Measurements from ENCODE around the gene WDR1.

The WDR1 gene

DNA sequence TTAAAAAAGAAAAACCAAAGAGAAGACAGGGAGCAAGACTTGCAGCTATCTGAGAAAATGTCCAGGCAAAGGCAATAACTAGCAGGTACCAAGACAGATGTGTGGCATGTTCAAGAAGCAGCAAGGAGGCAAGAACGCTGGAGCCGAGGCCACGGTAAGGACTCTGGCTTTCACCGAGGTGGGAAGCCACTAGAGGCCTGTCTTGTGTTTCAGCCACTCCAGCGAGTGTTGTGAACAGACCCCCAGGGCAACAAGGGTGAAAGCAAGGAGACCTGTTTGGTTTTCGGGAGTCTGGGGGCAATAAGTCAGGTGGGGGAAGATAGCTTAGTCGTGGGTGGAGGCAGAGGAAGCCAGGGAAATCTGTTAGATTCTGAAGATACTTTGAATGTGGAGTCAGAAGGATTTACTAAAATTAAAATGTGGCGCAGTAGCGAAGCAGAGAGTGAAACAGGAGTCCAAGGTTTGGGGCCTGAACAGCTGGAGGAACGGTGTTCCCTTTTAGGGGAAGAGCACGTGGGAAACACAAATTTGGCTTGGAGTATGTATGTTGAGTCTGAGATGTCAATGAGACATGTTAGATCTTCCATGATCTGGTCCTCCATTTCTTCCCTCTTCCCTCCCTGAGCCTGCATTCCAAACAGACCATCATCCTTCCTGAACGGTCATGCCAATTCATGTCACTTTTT lies 3.1 kb downstream of the WDR1 start:
- FAIRE-seq = no peak

DNA sequence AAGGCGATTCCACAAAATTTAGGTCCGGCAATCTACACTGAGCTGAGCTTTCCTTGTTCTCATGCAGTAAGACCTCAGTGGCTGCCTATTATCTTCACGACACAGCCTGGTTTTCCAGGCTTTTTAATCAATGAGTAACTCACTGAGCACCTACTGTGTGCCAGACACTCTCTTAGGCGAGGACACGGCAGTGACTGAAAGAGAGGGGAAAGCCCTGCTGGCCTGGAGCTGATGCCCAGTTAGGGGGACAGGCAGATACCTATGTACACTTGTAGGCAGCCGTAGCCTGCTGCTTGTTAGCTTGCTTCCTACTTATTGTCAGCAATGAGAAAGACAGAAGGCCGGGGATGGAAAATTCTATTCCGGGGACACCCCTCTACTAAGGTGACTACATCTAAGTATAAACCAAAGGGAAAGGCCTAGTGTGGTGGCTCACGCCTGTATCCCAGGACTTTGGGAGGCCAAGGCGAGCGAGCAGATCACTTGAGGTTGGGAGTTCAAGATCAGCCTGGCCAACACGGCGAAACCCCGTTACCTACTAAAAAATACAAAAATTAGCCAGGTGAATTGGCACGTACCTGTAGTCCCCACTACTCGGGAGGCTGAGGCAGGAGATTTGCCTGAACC lies 3.8 kb downstream of the WDR1 start:
- no peak for FAIRE-seq

DNA sequence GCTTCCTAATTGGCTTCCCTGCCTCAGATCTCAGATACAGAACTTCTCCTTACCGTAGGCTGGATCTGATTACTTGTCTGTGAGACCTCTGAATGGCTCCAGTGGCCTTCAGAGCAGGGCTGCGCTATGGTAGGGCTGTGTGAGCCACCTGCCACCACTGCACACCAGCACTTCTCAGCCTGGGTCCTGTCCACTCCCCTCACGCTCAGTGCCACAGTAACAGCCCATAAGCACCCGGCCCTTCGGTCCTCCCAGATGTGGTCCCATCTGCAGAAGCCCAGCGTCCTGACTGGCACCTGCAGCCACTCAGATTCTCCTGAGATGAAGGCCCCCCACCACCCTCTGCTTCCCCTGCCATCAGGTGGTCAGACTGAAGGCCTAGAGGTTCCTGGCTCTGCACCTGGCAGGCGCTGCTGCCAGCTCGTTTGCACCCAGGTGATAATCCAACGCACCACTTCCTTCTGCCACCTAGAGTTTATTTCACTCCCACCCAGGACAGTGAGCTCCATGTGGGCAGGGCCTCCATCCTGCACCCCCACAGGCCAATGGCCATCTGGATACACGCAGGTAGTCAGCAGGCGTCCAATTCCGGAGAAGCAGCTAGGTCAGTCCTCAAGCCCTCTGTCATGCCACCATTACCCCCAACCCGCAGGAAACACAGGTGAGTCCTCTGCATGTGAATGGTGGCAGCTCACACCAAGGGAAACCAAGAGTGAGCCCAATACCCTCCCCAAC lies 5.4 kb downstream of the WDR1 start:
- no peak for FAIRE-seq

- no peak for FAIRE-seq
Observed at GRCh38 chr4:10109995-10110670, 6.5 kb downstream of the WDR1 start.

GRCh38 chr4:10108818-10109783 lies 7.5 kb downstream of the WDR1 start:
- no peak for FAIRE-seq

- no peak for FAIRE-seq
Observed at GRCh38 chr4:10108391-10108790, 8.2 kb downstream of the WDR1 start.

- FAIRE-seq = no peak
Observed at GRCh38 chr4:10107111-10108091, 9.2 kb downstream of the WDR1 start.

DNA sequence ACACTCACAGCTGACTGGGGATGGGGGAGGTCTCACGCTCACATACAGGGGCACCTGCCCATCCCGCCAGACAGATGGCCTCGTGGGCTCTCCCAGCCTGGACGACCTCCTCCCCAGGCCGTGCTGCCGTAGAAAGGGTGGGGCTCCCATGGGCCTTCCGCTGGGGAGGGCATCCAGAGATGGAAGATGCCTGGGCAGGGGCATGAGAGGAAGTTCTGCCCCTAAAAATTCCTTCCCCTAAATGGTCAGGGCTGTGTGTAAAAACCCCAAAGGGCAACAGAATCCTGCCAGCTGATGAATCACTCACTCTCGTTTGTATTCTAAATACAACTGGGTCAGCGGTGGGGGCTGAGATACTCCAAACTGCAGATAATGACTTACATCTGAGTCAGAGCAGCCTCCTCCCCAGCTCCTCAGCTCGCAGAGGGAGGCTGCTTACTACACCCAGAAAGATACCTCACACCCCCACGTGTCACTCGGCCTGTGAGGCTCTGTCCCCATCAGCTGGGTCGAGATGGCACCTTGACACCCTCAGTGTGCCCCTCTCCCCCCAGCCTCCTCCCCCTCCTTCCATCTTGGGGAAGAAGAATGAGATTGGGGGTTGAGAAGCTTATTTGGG lies 10.1 kb downstream of the WDR1 start:
- FAIRE-seq = no peak

DNA sequence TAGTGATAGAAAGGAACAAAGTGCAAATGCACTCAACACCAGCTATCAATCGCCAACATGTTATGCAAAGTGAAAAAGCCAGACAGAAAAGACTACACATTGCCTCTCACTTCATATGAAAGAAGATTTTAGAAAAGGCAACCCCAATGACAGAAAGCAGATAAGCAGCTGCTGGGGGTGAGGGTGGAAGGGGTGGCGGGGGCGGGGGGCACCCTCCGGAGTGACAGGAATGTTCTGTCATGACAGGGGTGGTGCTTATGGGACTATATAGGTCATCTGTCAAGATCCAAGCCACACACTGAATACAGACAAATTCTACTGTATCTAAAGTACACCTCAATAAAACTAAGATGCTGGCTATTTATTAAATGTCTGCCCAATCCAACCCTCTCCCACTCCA lies 10.7 kb downstream of the WDR1 start:
- FAIRE-seq = no peak

GRCh38 chr4:10105421-10105820 lies 11.2 kb downstream of the WDR1 start:
- no peak for FAIRE-seq

- no peak for FAIRE-seq
Observed at GRCh38 chr4:10104991-10105276, 11.7 kb downstream of the WDR1 start.

GRCh38 chr4:10104211-10104990 lies 12.2 kb downstream of the WDR1 start:
- FAIRE-seq = no peak

DNA sequence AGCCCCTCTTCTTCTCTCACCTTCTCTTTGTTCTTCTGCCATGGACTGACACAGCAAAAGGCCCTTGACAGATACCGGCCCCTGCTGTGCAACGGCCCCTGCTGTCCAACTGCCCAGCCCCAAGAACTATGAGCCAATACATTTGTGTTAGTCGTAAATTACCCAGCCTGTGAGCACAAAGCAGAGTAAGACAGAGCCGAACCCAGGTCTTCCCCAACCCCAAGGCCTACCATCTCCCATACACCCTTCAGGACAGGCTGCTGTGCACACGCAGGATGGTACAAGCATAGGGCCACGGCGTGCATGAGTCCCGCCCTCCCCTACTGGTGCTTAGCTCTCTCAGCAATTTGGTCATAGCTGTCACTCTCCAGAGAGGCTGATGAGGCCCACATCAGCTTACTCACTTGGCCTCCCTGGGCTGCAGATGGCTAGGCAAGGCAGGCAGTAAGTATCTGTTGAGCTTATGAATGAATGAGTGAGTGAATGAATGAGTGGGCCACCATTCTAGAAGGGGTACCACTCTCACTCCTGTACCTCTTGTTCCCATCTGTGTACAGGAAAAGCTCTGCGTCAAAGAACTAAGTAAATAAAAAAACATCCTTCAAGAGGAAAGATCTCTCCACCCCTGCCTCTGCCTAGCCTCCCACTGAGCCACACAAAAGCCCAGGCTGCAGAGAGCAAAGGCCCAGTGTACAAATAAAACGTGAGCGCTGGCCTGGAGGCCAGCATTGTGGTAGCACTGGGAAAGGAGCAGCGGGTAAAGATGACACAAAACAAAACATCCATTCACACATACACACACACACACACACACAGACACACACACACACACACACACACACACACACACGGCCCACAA lies 13.9 kb downstream of the WDR1 start:
- FAIRE-seq = no peak

DNA sequence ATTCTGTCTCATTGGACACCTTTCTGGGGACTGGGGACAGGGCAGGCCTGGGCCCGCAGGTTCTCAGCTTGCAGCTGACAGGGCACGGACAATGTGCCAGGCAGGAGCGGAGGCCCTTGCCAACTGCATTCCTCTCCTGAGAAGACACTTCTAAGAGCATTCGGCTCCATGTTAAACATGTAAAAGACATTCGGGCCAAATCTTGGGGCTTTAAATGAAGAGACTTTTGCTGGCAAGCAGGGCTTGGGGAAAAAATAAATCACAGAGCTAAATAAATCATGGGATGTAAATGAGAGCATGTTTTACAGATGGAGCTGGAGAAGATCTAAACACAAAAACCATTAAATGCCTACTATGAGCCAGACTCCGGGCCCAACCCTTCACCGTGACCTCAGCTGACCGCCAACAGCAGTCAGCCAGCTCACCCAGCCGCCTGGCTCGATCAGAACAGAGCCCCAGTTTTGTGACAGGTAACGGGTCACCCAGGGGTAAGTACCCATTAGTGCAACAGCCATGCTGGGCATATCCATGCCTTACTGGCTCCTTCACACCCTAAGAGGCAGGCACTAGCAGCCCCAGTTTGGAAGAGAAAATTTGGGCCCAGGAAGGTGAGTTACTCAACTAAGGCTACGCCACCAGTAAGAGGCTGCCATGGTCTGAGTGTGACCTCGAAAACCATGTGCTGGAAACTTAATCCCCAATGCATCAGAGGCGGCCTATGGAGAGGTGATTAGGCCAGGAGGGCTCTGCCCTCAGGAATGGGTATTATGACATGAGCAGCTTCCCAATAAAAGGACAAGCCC lies 14.7 kb downstream of the WDR1 start:
- FAIRE-seq = no peak

DNA sequence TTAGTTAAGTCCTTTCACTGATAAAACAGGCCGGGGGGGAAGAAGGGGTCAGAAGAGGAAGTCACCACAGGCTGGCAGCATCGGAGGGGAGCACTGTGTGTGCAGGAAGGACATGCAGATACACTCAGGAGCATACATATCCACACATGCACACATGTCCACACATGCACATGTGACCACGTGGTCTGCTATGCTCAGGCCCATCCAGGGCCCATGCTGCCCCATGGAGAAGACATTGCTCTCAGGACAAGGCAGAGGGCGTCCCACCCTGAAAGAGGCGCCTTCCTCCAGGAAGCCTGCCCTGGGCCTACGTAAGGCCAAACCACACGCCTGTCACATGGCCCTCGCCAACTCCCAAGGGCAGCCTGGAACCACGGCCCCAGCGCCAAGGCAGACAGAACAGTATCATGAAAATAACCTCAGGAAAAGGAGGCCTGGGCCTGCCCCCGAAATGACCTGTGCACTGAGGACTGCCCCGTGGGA lies 15.8 kb downstream of the WDR1 start:
- no peak for FAIRE-seq

GRCh38 chr4:10099499-10100325 lies 16.9 kb downstream of the WDR1 start:
- FAIRE-seq = no peak

DNA sequence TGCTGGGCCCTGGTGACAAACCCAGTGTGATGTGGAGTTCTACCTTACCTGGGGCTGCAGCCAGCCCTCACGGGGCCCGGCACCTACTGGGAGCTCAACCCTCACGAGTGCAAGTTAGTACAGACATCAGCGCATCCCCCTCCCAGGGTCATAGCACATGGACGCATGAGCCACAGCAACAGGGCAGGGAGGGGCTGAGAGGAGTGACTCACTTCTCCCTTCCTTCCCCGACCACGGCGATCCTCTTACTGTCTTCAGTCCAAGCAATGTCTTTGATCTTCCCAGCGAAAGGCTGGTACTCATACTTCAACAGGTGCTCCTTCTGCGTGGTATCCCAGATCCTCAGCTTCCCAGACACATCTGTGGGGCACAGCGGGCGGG lies 17.8 kb downstream of the WDR1 start:
- no peak for FAIRE-seq
